NT2/D1 (cell line): ENCODE measurements around the gene ZNF155.

Experiments used
- DNase-seq: peaks from one replicate; pipeline ENCODE4 v3.0.0-alpha.2; 2011; ENCODE audit warnings: low read depth, low spot score
- H3K27me3 ChIP-seq: 2 replicates; pipeline ENCODE4 v1.6.0; 2011; ENCODE audit warnings: mild to moderate bottlenecking; ENCODE audit not compliant: insufficient read length, insufficient read depth
- H3K36me3 ChIP-seq: 2 replicates; pipeline ENCODE4 v1.6.1; 2011; ENCODE audit warnings: mild to moderate bottlenecking, low read length, mixed read lengths; ENCODE audit not compliant: insufficient read depth, insufficient read length
- H3K4me1 ChIP-seq: 2 replicates; pipeline ENCODE4 v1.5.1; 2011; ENCODE audit not compliant: insufficient read depth, insufficient read length
- H3K4me3 ChIP-seq: 2 replicates; pipeline ENCODE4 v1.5.1; 2011; ENCODE audit warnings: low read depth; ENCODE audit not compliant: insufficient read length
- H3K9ac ChIP-seq: 2 replicates; pipeline ENCODE4 v1.6.0; 2011; ENCODE audit warnings: low read depth; ENCODE audit not compliant: insufficient read length
- H3K9me3 ChIP-seq: 2 replicates; pipeline ENCODE4 v1.5.1; 2011; ENCODE audit warnings: mild to moderate bottlenecking, low read length; ENCODE audit not compliant: insufficient read depth
- SUZ12 ChIP-seq: IDR thresholded peaks from 2 replicates; pipeline ENCODE4 v1.6.1; 2011; ENCODE audit not compliant: insufficient read length, insufficient read depth; ENCODE audit errors: extremely low read depth
- YY1 ChIP-seq: IDR thresholded peaks from 2 replicates; pipeline ENCODE4 v1.6.1; 2011; ENCODE audit not compliant: insufficient read length, insufficient read depth

The ZNF155 gene

DNA sequence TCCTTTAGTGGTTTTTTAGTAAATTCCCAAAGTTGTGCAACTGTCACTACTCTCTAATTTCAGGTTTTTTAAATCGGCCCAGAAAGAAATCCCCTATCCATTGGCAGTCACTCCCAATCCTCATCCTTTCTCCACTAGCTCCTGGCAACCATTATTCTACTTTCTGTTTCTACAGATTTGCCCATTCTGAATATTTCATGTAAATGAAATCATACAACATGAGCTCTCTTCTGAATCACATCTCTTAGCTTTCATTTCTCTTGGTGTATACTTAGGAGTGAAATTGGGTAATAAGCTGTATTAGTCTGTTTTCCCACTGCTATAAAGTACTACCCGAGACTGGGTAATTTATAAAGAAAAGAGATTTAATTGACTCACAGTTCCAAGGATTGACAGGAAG lies 58.2 kb downstream of the ZNF155 start:
- no peak for TF ChIP-seq SUZ12
- no peak for TF ChIP-seq YY1
- Histone ChIP-seq H3K4me1 (no peaks in the 10 kb centered on the region), H3K27me3 (no peaks in the 10 kb centered on the region), H3K9ac (no peak overlapping the region), H3K9me3 (no peaks in the 10 kb centered on the region), H3K36me3 (no peaks in the 10 kb centered on the region), H3K4me3 (no peak overlapping the region)
- DNase-seq, result no peak
